Endodermal cell (in vitro differentiated cells): ENCODE data around the gene ZNF318. TPM values are rescaled to one million over a fixed set of nuclear protein-coding genes. Genes with fewer than 3 reads are reported as not detected.

ENCODE experiments used
- DNase-seq: peaks from one replicate; pipeline ENCODE4 v3.0.0-alpha.2; 2017
- H3K27ac ChIP-seq: 2 replicates; pipeline ENCODE4 v1.5.1; 2013; ENCODE audit warnings: mild to moderate bottlenecking, low read depth, low read length, moderate library complexity
- H3K27me3 ChIP-seq: 2 replicates; pipeline ENCODE4 v1.6.1; 2013; ENCODE audit warnings: mild to moderate bottlenecking, low read length, moderate library complexity; ENCODE audit not compliant: insufficient read depth, control insufficient read depth, poor library complexity, severe bottlenecking
- H3K36me3 ChIP-seq: 2 replicates; pipeline ENCODE4 v1.7.0; 2013; ENCODE audit warnings: mild to moderate bottlenecking, low read length, moderate library complexity; ENCODE audit not compliant: control insufficient read depth, insufficient read depth
- H3K4me1 ChIP-seq: one replicate; pipeline ENCODE4 v1.7.0; 2013; ENCODE audit warnings: low read length; ENCODE audit not compliant: control insufficient read depth, insufficient read depth
- H3K4me3 ChIP-seq: 2 replicates; pipeline ENCODE4 v1.5.1; 2013; ENCODE audit warnings: mild to moderate bottlenecking, low read length, moderate library complexity
- H3K9ac ChIP-seq: 2 replicates; pipeline ENCODE4 v1.6.1; 2013; ENCODE audit warnings: mild to moderate bottlenecking, low read length, moderate library complexity; ENCODE audit not compliant: poor library complexity, severe bottlenecking; ENCODE audit errors: extremely low read depth
- H3K9me3 ChIP-seq: 2 replicates; pipeline ENCODE4 v1.6.1; 2013; ENCODE audit warnings: mild to moderate bottlenecking, low read length, moderate library complexity; ENCODE audit not compliant: control insufficient read depth
- H3K27ac Mint-ChIP-seq: 2 replicates; pipeline ENCODE4 v1.8.0; 2020; ENCODE audit warnings: mixed read lengths
- H3K27me3 Mint-ChIP-seq: 2 replicates; pipeline ENCODE4 v1.8.0; 2021; ENCODE audit warnings: mild to moderate bottlenecking, mixed read lengths; ENCODE audit not compliant: insufficient read depth
- H3K36me3 Mint-ChIP-seq: 2 replicates; pipeline ENCODE4 v1.8.0; 2020; ENCODE audit warnings: low read depth, mixed read lengths
- H3K4me1 Mint-ChIP-seq: 2 replicates; pipeline ENCODE4 v1.8.0; 2020; ENCODE audit warnings: mixed read lengths
- H3K4me3 Mint-ChIP-seq: 2 replicates; pipeline ENCODE4 v1.8.0; 2020; ENCODE audit warnings: mild to moderate bottlenecking, moderate library complexity, mixed read lengths
- H3K9me3 Mint-ChIP-seq: 2 replicates; pipeline ENCODE4 v1.8.0; 2020; ENCODE audit warnings: mild to moderate bottlenecking, mixed read lengths
- WGBS, 2 experiments: methylation state at CpG; one replicate each; pipeline versions ENCODE4 v1.1.5 to v1.1.7; 2013; ENCODE audit warnings: missing lambda C conversion rate in 2 of 2, mixed read lengths in 1 of 2; ENCODE audit not compliant: insufficient coverage in 1 of 2, insufficient read length in 1 of 2; 5-methylcytosine and 5-hydroxymethylcytosine counted together
- total RNA-seq, 2 donors: library from RNA; stranded (reverse); fragmentation: NEBNext Ultra II Directional in 1 of 2; extraction: Animal tissue kit (Norgen Biotek cat#: 25700) in 1 of 2; gene quantifications; 2 replicates in 1 of 2; 3 replicates in 1 of 2; pipeline ENCODE4 v1.2.1, GENCODE V29; 2021
- TF ChIP-seq, protein P1 (sequence below): fragments of 200-600 bp; sonication (generic); conservative IDR thresholded peaks from 2 replicates; pipeline ENCODE4 v1.5.0; 2021; ENCODE audit warnings: antibody characterized with exemption, mild to moderate bottlenecking

ZNF318 gene
- total RNA-seq, 2 donors from 2014 or later: 21.3 to 26.4 TPM

DNA sequence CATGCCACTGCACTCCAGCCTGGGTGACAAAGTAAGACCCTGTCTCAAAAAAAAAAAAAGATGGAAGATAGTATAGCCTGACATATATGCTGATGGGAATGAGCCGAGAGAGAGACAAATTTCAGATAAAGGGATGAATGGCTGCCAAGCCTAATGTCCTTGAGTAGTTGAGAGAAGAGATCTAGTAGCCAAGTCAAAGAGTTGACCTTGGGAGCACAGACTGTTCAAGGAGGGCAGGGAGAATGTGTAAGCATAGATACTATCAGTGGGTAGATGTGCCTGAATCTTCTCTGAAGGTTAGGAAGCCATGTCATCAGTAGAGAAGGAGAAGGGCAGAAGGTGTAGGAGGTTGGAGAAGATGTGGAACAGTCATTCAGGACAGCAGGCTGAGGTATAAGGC lies 37.8 kb upstream of the ZNF318 start:
- WGBS, 2 experiments: 92 to 100% methylated on average over 1 of the region's 1 CpG
- peaks cover 14% of the 10 kb centered on the region for H3K27me3 ChIP-seq
- no peak overlapping the region for H3K9ac ChIP-seq
- Mint-ChIP-seq H3K4me1 (no peaks in the 10 kb centered on the region), H3K9me3 (no peaks in the 10 kb centered on the region), H3K4me3 (no peak overlapping the region), H3K36me3 (no peaks in the 10 kb centered on the region), H3K27me3 (peaks cover 18% of the 10 kb centered on the region), H3K27ac (no peak overlapping the region)
- no peaks in the 10 kb centered on the region for H3K4me1 ChIP-seq
- H3K4me3 ChIP-seq: no peak overlapping the region
- no peaks in the 10 kb centered on the region for H3K9me3 ChIP-seq
- TF ChIP-seq, protein P1, sequence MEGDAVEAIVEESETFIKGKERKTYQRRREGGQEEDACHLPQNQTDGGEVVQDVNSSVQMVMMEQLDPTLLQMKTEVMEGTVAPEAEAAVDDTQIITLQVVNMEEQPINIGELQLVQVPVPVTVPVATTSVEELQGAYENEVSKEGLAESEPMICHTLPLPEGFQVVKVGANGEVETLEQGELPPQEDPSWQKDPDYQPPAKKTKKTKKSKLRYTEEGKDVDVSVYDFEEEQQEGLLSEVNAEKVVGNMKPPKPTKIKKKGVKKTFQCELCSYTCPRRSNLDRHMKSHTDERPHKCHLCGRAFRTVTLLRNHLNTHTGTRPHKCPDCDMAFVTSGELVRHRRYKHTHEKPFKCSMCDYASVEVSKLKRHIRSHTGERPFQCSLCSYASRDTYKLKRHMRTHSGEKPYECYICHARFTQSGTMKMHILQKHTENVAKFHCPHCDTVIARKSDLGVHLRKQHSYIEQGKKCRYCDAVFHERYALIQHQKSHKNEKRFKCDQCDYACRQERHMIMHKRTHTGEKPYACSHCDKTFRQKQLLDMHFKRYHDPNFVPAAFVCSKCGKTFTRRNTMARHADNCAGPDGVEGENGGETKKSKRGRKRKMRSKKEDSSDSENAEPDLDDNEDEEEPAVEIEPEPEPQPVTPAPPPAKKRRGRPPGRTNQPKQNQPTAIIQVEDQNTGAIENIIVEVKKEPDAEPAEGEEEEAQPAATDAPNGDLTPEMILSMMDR: no peak
- no peak overlapping the region for H3K27ac ChIP-seq
- no peak for DNase-seq
- H3K36me3 ChIP-seq: no peaks in the 10 kb centered on the region

DNA sequence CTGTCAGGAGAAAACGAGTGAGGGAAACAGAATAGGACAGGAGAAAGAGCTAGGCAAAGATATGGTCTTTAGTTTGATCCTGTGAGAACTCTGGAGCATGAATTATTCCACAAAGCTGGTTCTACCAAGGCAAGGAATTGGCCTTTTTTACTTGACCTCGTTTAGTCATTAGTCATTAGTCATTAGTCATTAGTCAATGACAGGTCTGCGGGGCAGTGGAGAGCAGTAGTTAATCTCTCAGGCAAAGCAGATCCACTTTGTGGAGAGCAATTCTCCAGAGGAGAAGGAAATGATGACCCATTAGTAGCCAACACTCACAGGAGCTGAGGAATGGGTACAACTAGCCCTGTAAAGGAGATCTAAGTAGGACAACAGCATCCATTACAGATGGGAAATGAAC lies 35.9 kb upstream of the ZNF318 start:
- DNase-seq: no peak
- no peaks in the 10 kb centered on the region for H3K9me3 Mint-ChIP-seq
- H3K4me3 ChIP-seq: no peak overlapping the region
- H3K27ac ChIP-seq: no peak overlapping the region
- H3K27me3 ChIP-seq: peaks cover 14% of the 10 kb centered on the region
- TF ChIP-seq, protein P1: no peak
- peaks cover 16% of the 10 kb centered on the region for H3K27me3 Mint-ChIP-seq
- H3K4me3 Mint-ChIP-seq: no peak overlapping the region
- H3K4me1 Mint-ChIP-seq: no peaks in the 10 kb centered on the region
- no peak overlapping the region for H3K9ac ChIP-seq
- no peaks in the 10 kb centered on the region for H3K4me1 ChIP-seq
- 80% methylated on average over 3 of the region's 3 CpGs for WGBS, 2 experiments
- no peaks in the 10 kb centered on the region for H3K9me3 ChIP-seq
- no peaks in the 10 kb centered on the region for H3K36me3 Mint-ChIP-seq
- no peak overlapping the region for H3K27ac Mint-ChIP-seq
- no peaks in the 10 kb centered on the region for H3K36me3 ChIP-seq

DNA sequence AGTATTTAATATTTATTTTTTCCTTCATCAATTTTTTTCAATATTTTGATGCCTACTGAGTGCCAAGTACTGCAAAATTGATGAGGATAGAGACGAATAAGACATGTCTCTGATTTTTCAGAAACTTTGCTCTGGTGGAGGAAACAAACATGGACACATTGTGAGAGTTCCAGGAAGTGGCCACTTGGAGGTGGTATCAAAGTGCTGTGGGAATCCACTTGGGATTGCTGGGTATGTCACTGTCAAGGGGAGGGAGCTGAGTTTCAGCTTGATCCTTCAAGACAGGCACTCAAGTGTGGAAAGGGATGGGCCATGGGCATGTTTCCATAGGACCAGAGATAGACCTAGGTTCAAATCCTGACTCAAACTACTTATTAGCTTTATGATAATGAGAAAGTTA lies 33.4 kb upstream of the ZNF318 start:
- no peaks in the 10 kb centered on the region for H3K9me3 Mint-ChIP-seq
- H3K9me3 ChIP-seq: no peaks in the 10 kb centered on the region
- H3K27ac Mint-ChIP-seq: no peak overlapping the region
- no peaks in the 10 kb centered on the region for H3K4me1 Mint-ChIP-seq
- no peaks in the 10 kb centered on the region for H3K36me3 ChIP-seq
- 85 to 100% methylated on average over 1 of the region's 1 CpG for WGBS, 2 experiments
- H3K4me3 ChIP-seq: no peak overlapping the region
- peaks cover 14% of the 10 kb centered on the region for H3K27me3 ChIP-seq
- peaks cover 6% of the 10 kb centered on the region for H3K27me3 Mint-ChIP-seq
- no peak overlapping the region for H3K4me3 Mint-ChIP-seq
- no peak overlapping the region for H3K9ac ChIP-seq
- no peaks in the 10 kb centered on the region for H3K4me1 ChIP-seq
- no peak overlapping the region for H3K27ac ChIP-seq
- DNase-seq: no peak
- TF ChIP-seq, protein P1: peak; percentile 28
- H3K36me3 Mint-ChIP-seq: no peaks in the 10 kb centered on the region
